PFSK-1 (cell line): Measurements from ENCODE around the gene GOLGA8B.

Experiments used
- FOXP2 ChIP-seq: optimal IDR thresholded peaks from 2 replicates; pipeline ENCODE3; 2011; ENCODE audit warnings: borderline replicate concordance, control low read depth, inconsistent platforms; ENCODE audit not compliant: insufficient read depth; ENCODE audit errors: extremely low read length, extremely low read depth
- POLR2AphosphoS5 ChIP-seq: IDR thresholded peaks from 2 replicates; pipeline ENCODE4 v1.6.1; 2012; ENCODE audit warnings: low read depth, mild to moderate bottlenecking, control low read depth, low read length, moderate library complexity
- SIN3A ChIP-seq: IDR thresholded peaks from 2 replicates; pipeline ENCODE4 v1.6.1; 2012; ENCODE audit warnings: mild to moderate bottlenecking, low read length, moderate library complexity, borderline replicate concordance; ENCODE audit not compliant: insufficient read depth
- TAF1 ChIP-seq: IDR thresholded peaks from 2 replicates; pipeline ENCODE4 v1.6.1; 2012; ENCODE audit warnings: low read length, control low read depth, borderline replicate concordance; ENCODE audit not compliant: insufficient read depth
- TF ChIP-seq, protein P1 (sequence below), 2 experiments: IDR thresholded peaks; 2 replicates each; pipeline versions ENCODE4 v1.6.1 to v1.8.0; 2011 to 2012; ENCODE audit warnings: low read depth in 2 of 2, low read length in 2 of 2, control low read depth in 1 of 2, inconsistent platforms in 1 of 2, mild to moderate bottlenecking in 1 of 2, moderate library complexity in 1 of 2; ENCODE audit not compliant: insufficient read depth in 1 of 2

DNA sequence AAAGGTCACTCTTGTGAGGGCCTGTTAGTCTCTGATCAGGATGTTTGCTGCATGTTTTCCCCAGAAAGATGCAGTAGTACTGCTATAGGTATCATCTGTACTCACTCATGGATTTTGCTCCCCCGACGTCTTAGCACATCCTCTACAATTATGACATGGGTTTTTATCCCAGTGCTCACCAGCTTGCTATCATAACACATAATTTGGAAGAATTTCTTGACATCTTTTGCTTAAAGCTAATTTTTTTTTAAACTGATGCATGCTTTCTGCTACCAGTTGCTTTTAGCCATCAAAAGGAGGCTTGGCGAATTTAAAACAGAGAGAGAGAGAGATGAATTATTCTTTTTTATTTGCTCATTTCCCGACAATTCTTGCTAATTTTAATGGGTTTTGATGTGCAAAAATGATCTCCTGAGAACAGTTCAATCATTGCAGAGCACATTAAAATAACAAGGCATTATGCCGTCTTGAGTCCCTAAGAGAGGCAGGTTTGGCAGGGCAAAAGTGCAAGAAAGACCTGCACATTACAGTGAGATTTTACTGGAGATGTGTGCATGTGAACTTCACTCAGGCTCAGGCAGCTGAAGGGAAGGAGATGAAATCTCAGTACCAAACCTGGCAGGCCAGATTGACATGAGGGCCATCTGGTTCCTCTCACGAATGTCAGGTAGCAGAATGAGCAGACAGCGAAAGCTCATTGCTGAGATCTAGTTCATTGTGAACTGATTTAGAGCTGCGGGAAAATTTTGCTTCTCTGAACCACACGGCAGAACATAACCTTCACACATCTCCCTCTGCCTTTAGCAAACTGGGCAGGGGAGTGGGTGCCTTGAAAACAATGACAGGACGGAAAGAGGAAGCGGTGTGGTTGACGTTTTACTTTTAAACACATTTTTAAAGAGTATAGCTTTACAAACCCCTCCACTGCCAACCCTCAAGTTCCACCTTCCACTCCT, 25.9 kb upstream of the GOLGA8B start:
- TF ChIP-seq POLR2AphosphoS5 (no peak), SIN3A (no peak), TAF1 (no peak), FOXP2 (no peak)
- TF ChIP-seq, protein P1, sequence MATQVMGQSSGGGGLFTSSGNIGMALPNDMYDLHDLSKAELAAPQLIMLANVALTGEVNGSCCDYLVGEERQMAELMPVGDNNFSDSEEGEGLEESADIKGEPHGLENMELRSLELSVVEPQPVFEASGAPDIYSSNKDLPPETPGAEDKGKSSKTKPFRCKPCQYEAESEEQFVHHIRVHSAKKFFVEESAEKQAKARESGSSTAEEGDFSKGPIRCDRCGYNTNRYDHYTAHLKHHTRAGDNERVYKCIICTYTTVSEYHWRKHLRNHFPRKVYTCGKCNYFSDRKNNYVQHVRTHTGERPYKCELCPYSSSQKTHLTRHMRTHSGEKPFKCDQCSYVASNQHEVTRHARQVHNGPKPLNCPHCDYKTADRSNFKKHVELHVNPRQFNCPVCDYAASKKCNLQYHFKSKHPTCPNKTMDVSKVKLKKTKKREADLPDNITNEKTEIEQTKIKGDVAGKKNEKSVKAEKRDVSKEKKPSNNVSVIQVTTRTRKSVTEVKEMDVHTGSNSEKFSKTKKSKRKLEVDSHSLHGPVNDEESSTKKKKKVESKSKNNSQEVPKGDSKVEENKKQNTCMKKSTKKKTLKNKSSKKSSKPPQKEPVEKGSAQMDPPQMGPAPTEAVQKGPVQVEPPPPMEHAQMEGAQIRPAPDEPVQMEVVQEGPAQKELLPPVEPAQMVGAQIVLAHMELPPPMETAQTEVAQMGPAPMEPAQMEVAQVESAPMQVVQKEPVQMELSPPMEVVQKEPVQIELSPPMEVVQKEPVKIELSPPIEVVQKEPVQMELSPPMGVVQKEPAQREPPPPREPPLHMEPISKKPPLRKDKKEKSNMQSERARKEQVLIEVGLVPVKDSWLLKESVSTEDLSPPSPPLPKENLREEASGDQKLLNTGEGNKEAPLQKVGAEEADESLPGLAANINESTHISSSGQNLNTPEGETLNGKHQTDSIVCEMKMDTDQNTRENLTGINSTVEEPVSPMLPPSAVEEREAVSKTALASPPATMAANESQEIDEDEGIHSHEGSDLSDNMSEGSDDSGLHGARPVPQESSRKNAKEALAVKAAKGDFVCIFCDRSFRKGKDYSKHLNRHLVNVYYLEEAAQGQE (IDR thresholded peaks at IDR 0.05; ENCODE audit: insufficient read depth in 1 of 2, low read depth in 2 of 2, low read length in 2 of 2) = no peak
